Measurements from ENCODE around the gene TMEM271.

The TMEM271 gene

DNA sequence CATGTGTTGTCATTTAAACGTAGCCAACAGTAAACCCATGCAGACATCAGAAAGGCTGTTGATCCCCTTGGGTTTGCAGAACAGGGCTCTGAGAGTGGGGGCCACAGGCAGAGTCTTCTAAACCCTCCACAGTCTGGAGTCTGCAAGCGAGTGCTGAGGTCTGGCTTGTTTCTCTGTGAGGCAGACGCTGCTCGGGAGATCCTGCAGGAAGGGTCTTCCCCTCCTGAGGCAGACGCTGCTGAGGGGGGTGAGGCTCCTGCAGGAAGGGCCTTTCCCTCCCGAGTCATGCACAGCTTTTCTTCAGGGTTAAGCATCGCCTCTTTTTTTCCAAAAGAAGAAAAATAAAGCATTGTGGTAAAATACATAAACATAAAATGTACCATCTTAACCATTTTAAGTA is 32.1 kb upstream of the TMEM271 start:
- TF ChIP-seq CTCF (IDR thresholded peaks at IDR 0.05; ENCODE audit: extremely low read depth, missing control alignments) = no peak
- DNase-seq (ENCODE audit: low spot score) = no peak

- TF ChIP-seq CTCF (IDR thresholded peaks at IDR 0.05; ENCODE audit: extremely low read depth, missing control alignments) = no peak
- no peak for DNase-seq (ENCODE audit: low spot score)
These were observed 29.8 kb upstream of the TMEM271 start for GRCh38 chr4:605702-606425.

- DNase-seq (ENCODE audit: low spot score) = no peak
- no peak for TF ChIP-seq CTCF (IDR thresholded peaks at IDR 0.05; ENCODE audit: extremely low read depth, missing control alignments)
These were observed 28.0 kb upstream of the TMEM271 start for GRCh38 chr4:604131-604530.

DNA sequence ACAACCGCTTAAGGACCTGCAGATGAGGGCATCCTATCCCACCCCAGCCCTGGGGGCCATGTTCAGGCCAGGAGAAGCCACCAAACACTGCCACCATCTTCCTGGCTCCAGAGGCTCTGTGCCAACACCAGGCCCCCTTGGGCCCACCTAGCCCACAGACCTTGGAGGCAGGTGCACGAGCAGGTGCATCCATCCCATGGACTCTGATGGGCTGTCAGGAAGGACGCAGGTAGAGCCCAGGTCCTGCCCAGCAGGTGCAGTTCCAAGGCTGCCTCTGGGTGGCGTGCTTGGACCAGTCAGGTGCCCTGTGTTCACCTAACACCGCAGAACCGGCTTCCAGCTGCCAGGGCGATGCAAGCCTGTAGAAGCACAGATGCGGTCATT is 26.5 kb upstream of the TMEM271 start:
- peak; percentile 72 for DNase-seq (ENCODE audit: low spot score)
- peak; percentile 73 for TF ChIP-seq CTCF (IDR thresholded peaks at IDR 0.05; ENCODE audit: extremely low read depth, missing control alignments)

DNA sequence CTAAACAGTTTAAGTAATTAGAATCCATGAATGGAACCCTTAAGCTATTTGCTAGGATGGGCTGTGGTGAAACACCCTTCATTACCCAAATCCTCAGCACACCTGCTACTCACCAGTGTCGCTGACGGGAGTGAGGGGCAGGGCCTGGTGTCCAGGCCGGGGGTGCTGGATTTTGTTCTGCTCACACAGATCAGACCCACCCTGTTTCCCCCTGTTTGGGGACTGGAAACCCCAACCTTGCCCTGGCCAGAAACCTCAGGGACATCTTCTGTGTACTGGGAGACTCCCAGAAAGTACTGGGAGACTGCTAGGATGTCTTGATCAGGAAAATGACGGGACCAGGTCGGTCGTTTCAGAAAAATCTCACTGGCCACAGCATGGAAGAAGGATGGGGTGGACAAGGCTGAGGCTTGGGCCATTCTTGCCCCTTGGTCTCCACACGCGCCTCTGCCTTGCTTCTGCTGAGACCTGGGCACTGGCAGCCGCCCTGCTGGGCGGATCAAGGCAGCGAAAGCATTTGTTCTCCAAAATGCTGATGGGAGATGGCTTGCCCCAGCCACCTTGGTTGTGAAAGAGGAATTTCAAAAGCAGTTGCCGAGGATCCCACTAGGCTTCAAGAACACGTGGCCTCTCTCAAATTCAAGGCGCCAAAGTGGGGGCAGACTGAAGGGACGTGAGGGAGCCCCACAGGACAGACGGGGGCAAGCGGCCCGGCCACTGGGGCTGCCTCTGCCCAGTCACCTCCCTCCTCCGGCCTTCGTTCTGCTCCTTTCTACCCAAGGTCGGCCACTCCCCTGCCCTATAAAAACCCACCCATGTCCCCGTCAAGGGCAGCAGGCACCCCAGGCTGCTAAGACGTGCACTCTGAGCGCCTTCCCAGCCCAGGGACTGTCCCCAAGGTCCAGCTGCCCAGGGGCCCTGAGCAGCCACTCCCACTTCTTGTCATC is 25.8 kb upstream of the TMEM271 start:
- TF ChIP-seq CTCF (IDR thresholded peaks at IDR 0.05; ENCODE audit: extremely low read depth, missing control alignments) = no peak
- no peak for DNase-seq (ENCODE audit: low spot score)

GRCh38 chr4:600850-601515 is 24.9 kb upstream of the TMEM271 start:
- DNase-seq (ENCODE audit: low spot score) = no peak
- no peak for TF ChIP-seq CTCF (IDR thresholded peaks at IDR 0.05; ENCODE audit: extremely low read depth, missing control alignments)

DNA sequence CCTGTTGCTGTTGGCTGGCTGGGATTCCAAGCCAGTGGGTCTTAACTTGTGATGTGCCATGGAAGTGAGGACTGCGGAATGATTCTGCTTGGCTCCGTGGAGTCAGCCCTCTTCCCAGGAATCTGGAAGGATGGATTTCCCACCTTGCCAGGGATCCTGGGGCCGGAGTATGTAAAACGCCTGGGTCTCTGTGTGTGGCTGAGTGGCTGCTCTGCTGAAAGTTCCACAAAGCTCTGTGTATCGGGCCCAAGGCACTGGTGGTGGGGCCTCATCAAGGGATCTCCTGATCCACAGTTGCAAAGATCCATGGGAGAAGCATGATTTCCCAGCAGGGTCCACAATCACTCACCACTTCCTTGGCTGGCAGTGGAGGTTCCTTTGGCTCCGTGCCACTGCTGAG is 24.1 kb upstream of the TMEM271 start:
- DNase-seq (ENCODE audit: low spot score) = no peak
- no peak for TF ChIP-seq CTCF (IDR thresholded peaks at IDR 0.05; ENCODE audit: extremely low read depth, missing control alignments)

Data from GM20000 (cell line).